ENCODE measurements around the gene EIF3K.

Gene EIF3K

GRCh38 chr19:38665950-38666662, 47.1 kb downstream of the EIF3K start:
- DNase-seq (ENCODE audit: low spot score) = no peak

GRCh38 chr19:38666663-38667511, 47.9 kb downstream of the EIF3K start:
- no peak for DNase-seq (ENCODE audit: low spot score)

GRCh38 chr19:38667661-38668171, 48.7 kb downstream of the EIF3K start:
- no peak for DNase-seq (ENCODE audit: low spot score)

DNA sequence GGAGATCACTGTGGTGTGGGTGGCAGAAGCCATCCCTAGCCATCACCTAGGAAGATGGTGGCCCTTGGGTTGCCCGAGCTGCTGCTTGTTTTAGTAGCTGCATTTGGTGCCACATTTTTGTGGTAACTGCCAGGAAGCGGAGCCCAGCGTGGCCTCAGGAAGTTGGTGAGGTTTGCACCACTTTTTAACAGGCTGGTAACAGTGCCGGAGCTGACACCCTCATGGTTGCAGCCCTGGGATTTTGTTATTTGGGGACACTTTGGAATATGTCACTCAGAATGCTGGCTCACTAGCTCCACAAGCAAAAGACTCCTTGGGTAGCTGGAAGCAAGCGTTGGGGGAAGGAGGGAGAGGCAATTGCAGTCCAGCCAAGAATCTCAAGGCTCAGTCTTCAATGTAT, 50.6 kb downstream of the EIF3K start:
- DNase-seq (ENCODE audit: low spot score) = no peak

GRCh38 chr19:38670921-38671398, 52.0 kb downstream of the EIF3K start:
- DNase-seq (ENCODE audit: low spot score) = no peak

DNA sequence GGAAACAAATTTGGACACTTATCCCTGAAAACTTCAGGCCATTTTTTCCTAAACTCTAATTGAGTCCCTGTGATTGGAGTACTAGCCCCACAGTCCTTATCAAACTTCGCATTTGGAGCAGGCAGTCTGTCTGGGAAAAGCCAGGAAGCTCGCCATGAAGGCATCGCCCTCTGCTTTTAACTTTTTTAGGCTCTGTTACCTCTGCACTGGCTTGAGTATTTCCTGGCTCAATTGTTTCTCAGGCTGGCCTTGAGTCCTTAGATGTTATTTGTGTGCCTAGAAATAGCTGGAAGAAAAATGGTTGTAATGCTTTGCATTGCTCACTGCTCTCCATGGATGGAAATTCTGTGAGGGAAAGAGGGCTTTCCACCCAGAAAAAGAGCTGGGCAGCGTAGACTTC, 52.7 kb downstream of the EIF3K start:
- no peak for DNase-seq (ENCODE audit: low spot score)

- no peak for DNase-seq (ENCODE audit: low spot score)
Observed at GRCh38 chr19:38673030-38673429, 54.0 kb downstream of the EIF3K start.

DNA sequence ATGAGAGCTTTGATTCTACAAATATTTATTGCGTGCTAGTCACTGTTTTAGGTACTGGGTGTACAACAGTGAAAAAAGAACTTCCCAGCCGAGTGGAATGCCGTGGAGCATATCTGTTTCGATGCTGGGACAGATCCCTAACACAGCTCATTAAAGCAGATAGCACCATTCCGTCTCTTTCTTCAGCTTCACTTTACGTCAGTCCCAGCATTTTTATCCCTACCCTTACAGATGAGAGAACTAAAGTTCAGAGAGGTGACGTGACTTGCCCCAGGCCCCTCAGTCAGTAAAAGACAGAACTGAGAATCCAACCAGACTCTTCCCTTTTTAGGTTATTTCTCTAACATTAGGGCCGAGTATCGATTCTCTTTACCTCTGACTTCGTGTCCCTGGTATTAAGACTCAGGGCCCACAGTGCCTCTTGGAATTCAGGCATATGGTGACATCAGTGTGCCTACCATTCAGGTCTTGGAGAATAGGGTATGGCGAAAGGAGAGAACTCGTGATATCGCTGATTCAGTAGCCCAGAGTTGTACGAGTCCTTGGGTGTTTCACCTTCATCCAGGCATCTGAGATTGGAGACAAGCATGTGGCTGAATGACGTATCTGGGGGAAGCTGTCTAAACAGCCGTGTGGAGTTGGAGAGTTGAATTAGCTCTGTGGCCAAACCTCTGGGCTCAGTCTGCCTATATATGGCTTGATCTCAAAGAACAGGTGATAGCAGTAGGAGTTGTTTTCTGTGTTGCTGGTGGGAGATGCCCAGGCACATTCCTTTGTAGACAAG, 55.6 kb downstream of the EIF3K start:
- DNase-seq (ENCODE audit: low spot score) = no peak

DNA sequence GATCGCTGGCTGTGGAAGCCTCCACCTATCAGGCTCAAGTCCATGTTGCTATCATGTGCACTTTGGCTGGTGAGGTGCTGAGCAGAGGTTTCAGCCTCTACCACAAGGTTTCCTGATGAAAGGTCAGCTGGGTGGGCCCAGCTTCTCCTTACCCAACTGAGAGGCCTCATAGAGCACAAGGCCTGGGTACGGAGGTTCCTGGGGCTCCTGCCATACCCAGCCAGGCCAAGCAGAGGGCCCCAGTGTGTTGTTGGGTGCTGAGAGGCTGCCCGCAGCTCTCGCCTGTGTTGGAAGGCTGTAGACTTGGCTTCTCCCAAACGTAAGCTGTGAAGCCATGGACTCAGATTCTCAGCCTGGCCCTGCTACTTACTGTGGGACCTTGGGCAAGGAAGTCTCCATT, 56.6 kb downstream of the EIF3K start:
- DNase-seq (ENCODE audit: low spot score) = no peak

- DNase-seq (ENCODE audit: low spot score) = no peak
Observed at GRCh38 chr19:38676023-38676877, 57.3 kb downstream of the EIF3K start.

GRCh38 chr19:38676878-38677646, 58.1 kb downstream of the EIF3K start:
- DNase-seq (ENCODE audit: low spot score) = no peak

DNA sequence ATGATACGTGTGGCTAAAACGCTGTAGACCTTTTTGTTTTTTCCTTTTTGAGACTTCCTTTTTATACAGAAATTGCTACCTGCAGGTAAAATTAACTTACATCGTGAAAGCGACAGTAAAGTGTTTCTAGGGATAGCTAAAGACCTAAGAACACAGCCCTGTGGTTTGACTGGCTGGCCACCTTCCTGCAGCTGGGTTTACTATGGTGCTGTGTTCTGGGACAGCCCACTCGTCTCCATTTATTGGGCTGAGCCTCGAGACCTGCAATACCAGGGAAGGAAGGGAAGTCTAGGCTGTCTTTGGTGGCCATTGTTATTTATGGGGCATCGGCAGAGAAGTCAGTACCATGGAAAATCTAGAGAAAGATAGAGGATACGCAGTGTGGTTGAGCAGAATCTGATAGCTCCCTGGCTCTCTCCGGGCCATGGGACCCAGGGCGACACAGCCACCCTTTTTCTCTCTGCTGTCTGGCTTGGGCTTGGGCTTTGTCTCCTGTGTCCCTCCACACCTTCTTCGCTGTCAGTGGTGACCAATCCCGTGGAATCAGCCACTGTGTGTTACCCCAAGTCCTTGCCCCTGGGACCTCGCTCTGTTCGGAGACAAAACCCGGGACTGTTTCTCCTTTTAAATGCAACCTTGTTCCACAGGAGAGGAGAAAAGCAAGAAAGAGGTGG, 59.4 kb downstream of the EIF3K start:
- no peak for DNase-seq (ENCODE audit: low spot score)

DNA sequence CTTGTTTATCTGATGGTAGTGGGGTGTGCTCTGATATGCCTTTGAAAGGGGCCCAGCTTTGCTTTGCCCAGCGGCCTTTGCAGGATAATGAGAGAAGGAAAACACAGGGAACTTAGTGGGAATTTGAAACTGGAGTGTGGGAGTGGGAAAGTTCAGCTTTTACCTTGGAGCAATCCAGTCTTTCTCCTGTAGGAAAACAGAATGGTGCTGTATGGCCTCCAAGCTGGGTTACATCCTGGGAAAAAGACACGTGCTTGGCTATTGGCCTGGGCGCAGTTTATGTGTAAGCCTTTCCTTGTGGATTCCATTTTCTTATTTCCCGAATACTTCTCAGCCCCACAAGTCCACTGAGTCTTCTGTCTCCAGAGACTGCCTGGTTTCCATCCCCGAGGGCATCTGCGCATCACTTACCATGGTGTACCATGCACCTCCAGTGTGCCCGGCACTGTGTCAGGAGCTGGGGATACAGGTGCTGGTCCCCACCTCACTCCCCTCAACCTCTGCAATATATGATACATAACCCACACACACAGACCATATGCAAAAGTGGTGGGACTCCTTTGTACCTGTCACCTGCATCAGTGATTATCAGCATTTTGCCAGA, 60.0 kb downstream of the EIF3K start:
- DNase-seq (ENCODE audit: low spot score) = no peak

GRCh38 chr19:38679839-38680238, 60.9 kb downstream of the EIF3K start:
- no peak for DNase-seq (ENCODE audit: low spot score)

DNA sequence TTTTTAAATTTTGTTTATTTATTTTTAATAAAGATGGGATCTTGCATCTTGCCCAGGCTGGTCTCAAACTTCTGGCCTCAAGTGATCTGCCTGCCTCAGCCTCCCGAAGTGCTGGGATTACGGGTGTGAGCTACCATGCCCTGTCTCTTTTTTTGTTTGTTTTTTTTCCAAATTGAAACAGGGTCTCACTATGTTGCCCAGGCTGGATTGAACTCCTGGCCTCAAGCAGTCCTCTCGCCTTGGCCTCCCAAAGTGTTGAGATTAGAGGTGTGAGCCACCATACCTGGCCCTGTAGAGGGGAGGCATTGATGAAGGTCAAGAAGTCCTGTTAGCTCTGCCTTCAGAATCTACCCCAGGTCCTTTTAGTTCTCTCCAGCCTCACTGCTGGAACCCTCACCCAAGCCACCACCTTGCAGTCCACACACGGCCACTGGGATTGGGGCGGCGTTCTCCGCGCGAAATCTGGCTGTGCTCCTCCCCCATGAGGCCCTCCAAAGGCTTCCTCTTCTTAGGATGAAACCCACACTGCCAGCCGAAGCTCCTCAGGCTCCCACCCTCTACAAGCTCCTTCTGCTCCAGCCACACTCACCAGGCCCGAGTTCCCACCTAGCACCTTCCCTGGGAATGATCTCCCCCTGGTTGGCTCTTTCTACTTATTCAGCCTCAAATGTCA, 63.3 kb downstream of the EIF3K start:
- no peak for DNase-seq (ENCODE audit: low spot score)

- no peak for DNase-seq (ENCODE audit: low spot score)
Observed at GRCh38 chr19:38682872-38683392, 63.9 kb downstream of the EIF3K start.

- DNase-seq (ENCODE audit: low spot score) = peak; percentile 46
Observed at GRCh38 chr19:38683393-38684077, 64.5 kb downstream of the EIF3K start.

Data from SK-N-DZ (cell line).